ENCODE results near the gene PLCB1. TPM values are rescaled to one million over a fixed set of nuclear protein-coding genes. Genes with fewer than 3 reads are reported as not detected.
"Not testable (repeated sequence)": the region's sequence is repeated elsewhere in the genome, so short reads cannot be mapped to it uniquely, and the experiment has no call there.

The PLCB1 gene
- total RNA-seq, 1 donor: 35.4 TPM

DNA sequence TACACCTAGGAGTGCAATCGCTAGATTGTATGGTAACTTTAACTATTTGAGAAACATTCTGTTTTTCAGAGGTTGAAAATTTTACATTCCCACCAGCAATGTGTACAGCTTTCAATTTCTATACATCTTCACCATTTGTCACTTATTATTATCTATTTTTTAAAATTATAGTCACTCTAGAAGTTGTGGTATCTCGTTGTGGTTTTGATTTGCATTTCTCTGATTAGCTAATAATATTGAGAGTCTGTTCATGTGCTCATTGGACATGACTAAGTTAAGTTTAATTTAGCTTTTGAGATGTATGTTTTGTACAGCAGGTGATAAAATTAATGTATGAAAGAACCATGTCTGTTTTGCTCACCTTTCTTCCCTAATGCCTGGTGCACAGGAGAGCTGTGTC, 34.8 kb upstream of the PLCB1 start:
- DNase-seq (ENCODE audit: low read depth): no peak
- TF ChIP-seq, protein P1, sequence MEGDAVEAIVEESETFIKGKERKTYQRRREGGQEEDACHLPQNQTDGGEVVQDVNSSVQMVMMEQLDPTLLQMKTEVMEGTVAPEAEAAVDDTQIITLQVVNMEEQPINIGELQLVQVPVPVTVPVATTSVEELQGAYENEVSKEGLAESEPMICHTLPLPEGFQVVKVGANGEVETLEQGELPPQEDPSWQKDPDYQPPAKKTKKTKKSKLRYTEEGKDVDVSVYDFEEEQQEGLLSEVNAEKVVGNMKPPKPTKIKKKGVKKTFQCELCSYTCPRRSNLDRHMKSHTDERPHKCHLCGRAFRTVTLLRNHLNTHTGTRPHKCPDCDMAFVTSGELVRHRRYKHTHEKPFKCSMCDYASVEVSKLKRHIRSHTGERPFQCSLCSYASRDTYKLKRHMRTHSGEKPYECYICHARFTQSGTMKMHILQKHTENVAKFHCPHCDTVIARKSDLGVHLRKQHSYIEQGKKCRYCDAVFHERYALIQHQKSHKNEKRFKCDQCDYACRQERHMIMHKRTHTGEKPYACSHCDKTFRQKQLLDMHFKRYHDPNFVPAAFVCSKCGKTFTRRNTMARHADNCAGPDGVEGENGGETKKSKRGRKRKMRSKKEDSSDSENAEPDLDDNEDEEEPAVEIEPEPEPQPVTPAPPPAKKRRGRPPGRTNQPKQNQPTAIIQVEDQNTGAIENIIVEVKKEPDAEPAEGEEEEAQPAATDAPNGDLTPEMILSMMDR (IDR thresholded peaks at IDR 0.05; ENCODE audit: insufficient read depth, low read depth, low read length): no peak
- H3K4me3 ChIP-seq (ENCODE audit: low read depth, low read length): no peak overlapping the region

DNA sequence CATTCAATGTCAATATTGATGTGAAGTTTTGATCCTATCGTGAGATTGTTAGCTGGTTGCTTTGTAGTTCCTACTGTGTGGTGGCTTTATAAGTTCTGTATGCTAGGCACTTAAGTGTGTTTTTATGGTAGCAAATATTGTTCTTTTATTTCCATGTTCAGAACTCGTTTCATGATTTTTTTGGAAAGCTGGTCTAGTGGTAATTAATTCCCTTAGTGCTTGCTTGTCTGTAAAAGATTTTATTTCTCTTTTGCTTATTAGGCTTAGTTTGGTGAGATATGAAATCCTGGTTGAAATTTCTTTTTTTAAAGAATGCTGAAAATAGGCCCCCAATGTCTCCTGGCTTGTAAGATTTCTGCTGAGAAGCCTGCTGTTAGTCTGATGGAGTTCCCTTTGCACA, 27.8 kb upstream of the PLCB1 start:
- TF ChIP-seq, protein P1 (IDR thresholded peaks at IDR 0.05; ENCODE audit: insufficient read depth, low read depth, low read length): no peak
- H3K4me3 ChIP-seq (ENCODE audit: low read depth, low read length): no peak overlapping the region
- DNase-seq (ENCODE audit: low read depth): no peak

DNA sequence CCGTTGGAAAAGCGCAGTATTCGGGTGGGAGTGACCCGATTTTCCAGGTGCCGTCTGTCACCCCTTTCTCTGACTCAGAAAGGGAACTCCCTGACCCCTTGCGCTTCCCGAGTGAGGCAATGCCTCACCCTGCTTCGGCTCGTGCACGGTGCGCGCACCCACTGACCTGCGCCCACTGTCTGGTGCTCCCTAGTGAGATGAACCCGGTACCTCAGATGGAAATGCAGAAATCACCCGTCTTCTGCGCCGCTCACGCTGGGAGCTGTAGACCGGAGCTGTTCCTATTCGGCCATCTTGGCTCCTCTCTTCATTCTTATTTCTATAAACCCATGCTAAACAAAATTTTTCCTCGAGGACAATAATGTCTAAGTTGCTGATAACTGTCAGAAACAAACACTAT, 17.5 kb upstream of the PLCB1 start:
- H3K4me3 ChIP-seq (ENCODE audit: low read depth, low read length): peak overlapping the region; percentile 39
- not testable (repeated sequence) for DNase-seq (ENCODE audit: low read depth)

DNA sequence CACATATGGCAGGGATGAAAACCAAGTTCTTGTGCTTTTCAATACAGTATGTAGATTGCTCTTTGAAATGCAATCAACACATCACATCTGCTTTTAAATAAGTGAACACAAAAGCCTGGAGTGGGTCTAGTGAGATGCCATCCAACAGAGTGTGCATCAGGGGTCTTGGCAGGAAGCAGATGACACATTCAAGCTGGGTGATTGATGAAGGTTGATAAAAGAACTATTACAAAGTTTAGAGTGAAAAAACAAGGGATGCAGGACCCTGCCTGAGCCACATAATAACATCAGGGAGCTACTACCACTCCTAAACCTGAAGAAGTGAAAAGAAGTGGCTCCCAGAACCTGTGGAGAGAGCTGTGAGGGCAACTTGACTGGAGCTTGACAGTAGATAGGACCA, 16.6 kb upstream of the PLCB1 start:
- TF ChIP-seq, protein P1 (IDR thresholded peaks at IDR 0.05; ENCODE audit: insufficient read depth, low read depth, low read length): no peak
- DNase-seq (ENCODE audit: low read depth): no peak
- no peak overlapping the region for H3K4me3 ChIP-seq (ENCODE audit: low read depth, low read length)

DNA sequence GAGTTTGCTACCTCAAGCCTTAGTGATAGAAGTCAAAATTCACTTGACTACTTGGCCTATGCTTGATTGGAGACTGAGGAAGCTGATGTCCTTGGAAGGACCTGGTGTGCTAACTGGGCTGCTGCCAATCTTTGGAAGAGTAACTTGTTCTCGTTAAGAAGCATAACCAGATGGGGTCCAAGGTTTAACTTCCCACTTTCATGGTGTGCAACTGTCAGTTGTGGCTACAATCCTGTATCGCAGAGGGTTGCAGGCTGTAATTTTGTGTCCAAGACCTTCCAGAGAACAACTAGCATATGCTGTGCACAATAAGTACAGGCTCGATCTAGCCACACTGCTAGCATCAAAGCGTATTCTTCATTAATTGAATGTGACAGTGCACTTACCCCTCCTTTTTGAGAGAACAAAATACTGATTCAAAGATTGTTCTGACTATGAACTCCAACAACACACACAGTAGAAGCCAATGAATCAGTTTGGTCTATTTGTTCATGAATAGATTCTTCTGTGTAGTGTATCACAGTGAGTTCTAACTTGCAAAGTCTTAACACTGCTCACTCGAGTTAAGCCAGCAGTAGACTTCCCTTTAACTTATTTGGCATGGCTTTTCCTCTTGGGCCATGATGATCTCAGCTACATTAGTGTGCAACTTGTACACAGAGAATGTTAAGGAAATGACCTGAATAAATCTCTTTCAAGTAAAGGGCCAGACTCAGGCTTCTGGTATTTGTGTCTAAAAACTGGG, 15.8 kb upstream of the PLCB1 start:
- TF ChIP-seq, protein P1 (IDR thresholded peaks at IDR 0.05; ENCODE audit: insufficient read depth, low read depth, low read length): no peak
- no peak for DNase-seq (ENCODE audit: low read depth)
- H3K4me3 ChIP-seq (ENCODE audit: low read depth, low read length): no peak overlapping the region

DNA sequence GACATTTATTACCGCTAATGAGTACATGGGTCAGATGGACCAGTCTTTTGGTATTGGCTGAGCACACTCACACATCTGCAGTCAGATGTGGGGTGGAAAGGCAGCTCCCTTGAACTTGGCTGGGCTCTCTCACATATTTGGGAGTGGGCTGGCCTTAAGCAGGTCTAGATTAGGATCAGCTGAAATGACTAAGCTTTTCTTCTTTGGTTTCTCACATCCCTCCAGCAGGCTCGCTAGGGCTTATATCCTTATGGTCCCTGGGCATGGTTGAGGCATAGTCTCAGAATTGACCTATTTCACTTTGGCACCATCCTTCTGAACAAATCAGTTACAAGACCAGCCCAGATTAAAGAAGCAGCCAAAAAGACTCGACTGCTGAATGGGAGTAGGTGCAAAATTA, 14.4 kb upstream of the PLCB1 start:
- DNase-seq (ENCODE audit: low read depth): no peak
- no peak overlapping the region for H3K4me3 ChIP-seq (ENCODE audit: low read depth, low read length)
- TF ChIP-seq, protein P1 (IDR thresholded peaks at IDR 0.05; ENCODE audit: insufficient read depth, low read depth, low read length): no peak

DNA sequence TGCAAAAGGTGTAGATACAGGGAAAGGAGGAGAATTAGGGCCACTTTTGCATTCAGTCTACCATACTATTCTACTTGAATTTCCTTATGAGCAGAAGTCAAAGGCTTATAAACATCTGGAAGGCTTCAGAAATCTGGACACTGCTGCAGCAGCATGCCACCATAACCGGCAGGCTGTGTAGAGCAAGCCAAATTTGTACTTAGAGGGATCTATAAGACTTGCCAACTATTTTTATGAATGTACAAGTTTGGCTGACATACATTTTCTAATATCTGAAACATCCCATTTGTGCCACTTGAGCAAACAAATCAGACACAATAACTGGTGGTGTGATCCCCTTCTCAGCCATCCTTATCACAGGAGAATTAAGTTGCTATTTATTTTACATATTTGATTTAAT, 14.0 kb upstream of the PLCB1 start:
- H3K4me3 ChIP-seq (ENCODE audit: low read depth, low read length): no peak overlapping the region
- TF ChIP-seq, protein P1 (IDR thresholded peaks at IDR 0.05; ENCODE audit: insufficient read depth, low read depth, low read length): no peak
- no peak for DNase-seq (ENCODE audit: low read depth)

All from fibroblast of villous mesenchyme (primary cell).